Keratinocyte (primary cell): Measurements from ENCODE around the gene TBC1D5. TPM values are rescaled to one million over a fixed set of nuclear protein-coding genes. Genes with fewer than 3 reads are reported as not detected.

Experiments used
- DNase-seq: peaks from one replicate; pipeline ENCODE4 v3.0.0-alpha.2; 2011; ENCODE audit warnings: low read depth, missing footprints, low spot score
- FAIRE-seq: peaks from 2 replicates; lab custom pipeline; 2011; peaks lifted over from hg19 to GRCh38; lab: Jason Lieb, UNC
- H2AFZ ChIP-seq: 2 replicates; pipeline ENCODE4 v1.6.0; 2012; ENCODE audit warnings: low read length, control low read depth, inconsistent platforms; ENCODE audit not compliant: control insufficient read depth
- H3K27ac ChIP-seq: 2 replicates; pipeline ENCODE4 v1.5.1; 2011; ENCODE audit warnings: low read length; ENCODE audit not compliant: control insufficient read depth, insufficient read depth
- H3K27me3 ChIP-seq: 3 replicates; pipeline ENCODE4 v1.6.0; 2011; ENCODE audit warnings: low read length; ENCODE audit not compliant: control insufficient read depth, insufficient read depth; ENCODE audit errors: extremely low read depth
- H3K36me3 ChIP-seq, 2 experiments: 2 replicates in 1 of 2; 3 replicates in 1 of 2; pipeline ENCODE4 v1.5.1; 2011; ENCODE audit warnings: low read length in 2 of 2, mild to moderate bottlenecking in 1 of 2; ENCODE audit not compliant: control insufficient read depth in 2 of 2, insufficient read depth in 2 of 2; ENCODE audit errors: extremely low read depth in 1 of 2
- H3K4me1 ChIP-seq: 3 replicates; pipeline ENCODE4 v1.5.1; 2011; ENCODE audit warnings: low read length; ENCODE audit not compliant: control insufficient read depth, insufficient read depth; ENCODE audit errors: extremely low read depth
- H3K4me2 ChIP-seq: 3 replicates; pipeline ENCODE4 v1.6.0; 2011; ENCODE audit warnings: low read depth, low read length; ENCODE audit not compliant: control insufficient read depth, insufficient read depth; ENCODE audit errors: extremely low read depth
- H3K4me3 ChIP-seq, 3 experiments: fragments of 200-600 bp in 1 of 3; sonication (generic) in 1 of 3; 2 replicates in 2 of 3; 3 replicates in 1 of 3; pipeline ENCODE4 v1.5.1; 2011 to 2016; ENCODE audit warnings: low read length in 3 of 3, mild to moderate bottlenecking in 3 of 3, control low read depth in 2 of 3, inconsistent platforms in 1 of 3, low read depth in 1 of 3, mixed read lengths in 1 of 3, mixed run types in 1 of 3, moderate library complexity in 1 of 3; ENCODE audit not compliant: control insufficient read depth in 2 of 3, insufficient read depth in 2 of 3; ENCODE audit errors: extremely low read depth in 1 of 3
- H3K79me2 ChIP-seq: 2 replicates; pipeline ENCODE4 v1.6.0; 2012; ENCODE audit warnings: low read length; ENCODE audit not compliant: control insufficient read depth, insufficient read depth
- H3K9ac ChIP-seq: 3 replicates; pipeline ENCODE4 v1.6.0; 2011; ENCODE audit warnings: low read length; ENCODE audit not compliant: control insufficient read depth, insufficient read depth; ENCODE audit errors: extremely low read depth
- H3K9me1 ChIP-seq: 3 replicates; pipeline ENCODE4 v1.6.0; 2011; ENCODE audit warnings: low read length; ENCODE audit not compliant: control insufficient read depth, insufficient read depth; ENCODE audit errors: extremely low read depth
- H3K9me3 ChIP-seq: 2 replicates; pipeline ENCODE4 v1.5.1; 2012; ENCODE audit warnings: low read depth, low read length; ENCODE audit not compliant: control insufficient read depth
- H4K20me1 ChIP-seq: 3 replicates; pipeline ENCODE4 v1.6.0; 2011; ENCODE audit warnings: low read length; ENCODE audit not compliant: control insufficient read depth, insufficient read depth; ENCODE audit errors: extremely low read depth
- CTCF ChIP-seq, 3 experiments: IDR thresholded peaks in 1 of 3; conservative IDR thresholded peaks in 1 of 3; optimal IDR thresholded peaks in 1 of 3; 2 replicates in 2 of 3; 3 replicates in 1 of 3; pipeline versions ENCODE3 to v1.5.1; 2011; ENCODE audit warnings: low read length in 3 of 3, mild to moderate bottlenecking in 3 of 3, moderate library complexity in 2 of 3, control low read depth in 1 of 3, inconsistent platforms in 1 of 3; ENCODE audit not compliant: insufficient read depth in 2 of 3; ENCODE audit errors: extremely low read depth in 1 of 3
- EZH2 ChIP-seq: IDR thresholded peaks from one replicate; pipeline ENCODE4 v1.6.1; 2012; ENCODE audit warnings: inconsistent platforms, mild to moderate bottlenecking, low read length, moderate library complexity
- dilution Hi-C: fragments of 300-500 bp; cut with MboI; formaldehyde crosslinking; loops from one replicate; pipeline ENCODE4 v1.7.0; 2020; ENCODE audit warnings: low sequenced_read_pairs; ENCODE audit not compliant: extremely low pct_ligation_motif_present
- polyA plus RNA-seq, 5 experiments: library from polyadenylated mRNA; depleted of rRNA in 3 of 5; stranded (reverse) in 3 of 5; stranded (forward) in 1 of 5; unstranded in 1 of 5; fragments of >200 nt; gene quantifications; 1 replicate in 1 of 5; 2 replicates in 3 of 5; 3 replicates in 1 of 5; pipeline versions ENCODE4 v1.2.1 to v1.2.3, GENCODE V29; 2011 to 2012; ENCODE audit warnings: missing spikeins in 2 of 5, low read depth in 1 of 5, low replicate concordance in 1 of 5

Gene TBC1D5
- polyA plus RNA-seq, 1 donor (not counting 4 experiments of a cell fraction or from before 2014, with no cell fraction given) = 25.8 TPM

GRCh38 chr3:17518189-17519059, 224.0 kb downstream of the TBC1D5 start:
- dilution Hi-C loops = no loop called here
- TF ChIP-seq EZH2 = no peak
- no peak for TF ChIP-seq CTCF (optimal IDR thresholded peaks at IDR 0.05 in 1 of 3, IDR thresholded peaks at IDR 0.05 in 1 of 3, conservative IDR thresholded peaks at IDR 0.05 in 1 of 3; ENCODE audit: extremely low read depth in 1 of 3, insufficient read depth in 2 of 3, low read length in 3 of 3)

GRCh38 chr3:17515445-17516234, 226.8 kb downstream of the TBC1D5 start:
- FAIRE-seq (no peak), DNase-seq (no peak)
- H3K27me3 ChIP-seq = no peaks in the 10 kb centered on the region
- no peaks in the 10 kb centered on the region for H3K4me1 ChIP-seq
- no peak for TF ChIP-seq EZH2
- TF ChIP-seq CTCF (optimal IDR thresholded peaks at IDR 0.05 in 1 of 3, IDR thresholded peaks at IDR 0.05 in 1 of 3, conservative IDR thresholded peaks at IDR 0.05 in 1 of 3; ENCODE audit: extremely low read depth in 1 of 3, insufficient read depth in 2 of 3, low read length in 3 of 3) = no peak
- H4K20me1 ChIP-seq = no peaks in the 10 kb centered on the region
- no peak overlapping the region for H3K4me2 ChIP-seq
- no peaks in the 10 kb centered on the region for H3K36me3 ChIP-seq
- no peaks in the 10 kb centered on the region for H3K9me1 ChIP-seq
- H3K27ac ChIP-seq = no peak overlapping the region
- no peaks in the 10 kb centered on the region for H3K79me2 ChIP-seq
- no peaks in the 10 kb centered on the region for H3K9me3 ChIP-seq
- no peak overlapping the region for H3K4me3 ChIP-seq
- H2AFZ ChIP-seq = no peak overlapping the region
- no peak overlapping the region for H3K9ac ChIP-seq
- dilution Hi-C loops = no loop called here

More at GRCh38 chr3:17518189-17519059, 224.0 kb downstream of the TBC1D5 start:
- FAIRE-seq (no peak), DNase-seq (no peak)
- Histone ChIP-seq H3K4me3 (no peak overlapping the region), H3K27ac (no peak overlapping the region), H2AFZ (no peak overlapping the region), H3K36me3 (no peaks in the 10 kb centered on the region), H3K27me3 (no peaks in the 10 kb centered on the region), H3K9ac (no peak overlapping the region), H3K4me2 (no peak overlapping the region), H3K79me2 (no peaks in the 10 kb centered on the region), H3K4me1 (no peaks in the 10 kb centered on the region), H3K9me3 (no peaks in the 10 kb centered on the region), H4K20me1 (no peaks in the 10 kb centered on the region), H3K9me1 (no peaks in the 10 kb centered on the region)
